ENCODE results near the gene SLC39A5.
A peak's percentile ranks its signal among the peaks of the same experiment; 100 is the strongest.
"Not testable (repeated sequence)": the region's sequence is repeated elsewhere in the genome, so short reads cannot be mapped to it uniquely, and the experiment has no call there.

Gene SLC39A5

DNA sequence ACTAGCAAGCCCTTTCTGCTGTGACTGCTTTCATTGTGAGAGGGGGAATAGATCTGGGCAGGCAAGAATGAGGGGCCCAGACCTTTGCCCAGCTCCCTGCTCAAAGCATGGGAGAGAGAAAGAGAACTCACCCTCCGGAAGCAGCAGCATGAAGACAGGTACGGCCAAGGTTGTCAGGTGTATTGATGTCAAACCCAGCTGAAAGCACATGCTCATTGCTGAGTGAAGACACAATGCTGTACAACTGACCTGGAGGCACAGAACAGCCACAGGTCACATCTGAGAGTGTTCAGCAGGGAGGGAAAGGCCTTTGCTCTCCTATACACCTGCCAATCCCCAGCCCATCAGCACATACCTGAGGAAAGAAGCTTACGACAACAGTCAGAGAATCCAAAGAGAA, 22.8 kb downstream of the SLC39A5 start:
- no peak for DNase-seq

DNA sequence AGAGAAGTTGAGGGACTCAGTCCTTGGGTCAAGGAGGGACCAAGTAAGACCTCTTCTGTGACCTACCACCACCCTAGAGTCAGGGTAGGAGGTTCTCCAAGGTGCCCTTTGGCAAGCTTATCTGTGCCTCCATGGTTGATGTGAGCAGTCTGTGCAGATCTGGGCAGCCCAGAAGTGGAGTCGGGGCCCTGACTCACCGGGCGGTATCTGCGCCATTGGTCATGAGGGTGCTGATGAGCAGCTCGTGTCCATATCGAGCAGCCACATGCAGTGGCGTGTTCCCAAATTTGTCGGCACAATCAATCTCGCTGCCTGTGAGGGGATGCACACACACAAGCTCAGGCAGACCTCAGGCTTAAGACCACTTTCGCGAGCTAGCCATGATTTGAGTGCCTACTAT, 23.2 kb downstream of the SLC39A5 start:
- DNase-seq = no peak

DNA sequence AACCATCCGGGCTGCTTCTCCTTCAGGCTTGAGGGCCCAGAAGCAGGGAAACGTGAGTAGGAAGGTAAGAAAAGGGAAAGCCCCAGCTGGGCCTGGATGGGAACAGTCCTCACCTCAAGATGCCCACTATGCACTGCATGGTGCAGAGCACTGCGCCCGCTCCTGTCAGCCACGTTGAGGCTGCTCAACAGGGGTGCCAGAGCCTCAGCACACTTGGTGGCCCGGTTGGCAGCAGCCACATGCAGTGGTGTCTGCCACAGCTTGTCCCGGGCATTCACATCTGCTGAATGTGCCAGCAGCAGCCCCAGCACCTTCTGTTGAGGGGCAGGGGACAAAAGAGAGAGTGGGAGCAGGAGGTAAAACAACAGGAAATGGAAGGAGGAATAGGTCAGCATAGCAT, 25.8 kb downstream of the SLC39A5 start:
- DNase-seq = no peak

DNA sequence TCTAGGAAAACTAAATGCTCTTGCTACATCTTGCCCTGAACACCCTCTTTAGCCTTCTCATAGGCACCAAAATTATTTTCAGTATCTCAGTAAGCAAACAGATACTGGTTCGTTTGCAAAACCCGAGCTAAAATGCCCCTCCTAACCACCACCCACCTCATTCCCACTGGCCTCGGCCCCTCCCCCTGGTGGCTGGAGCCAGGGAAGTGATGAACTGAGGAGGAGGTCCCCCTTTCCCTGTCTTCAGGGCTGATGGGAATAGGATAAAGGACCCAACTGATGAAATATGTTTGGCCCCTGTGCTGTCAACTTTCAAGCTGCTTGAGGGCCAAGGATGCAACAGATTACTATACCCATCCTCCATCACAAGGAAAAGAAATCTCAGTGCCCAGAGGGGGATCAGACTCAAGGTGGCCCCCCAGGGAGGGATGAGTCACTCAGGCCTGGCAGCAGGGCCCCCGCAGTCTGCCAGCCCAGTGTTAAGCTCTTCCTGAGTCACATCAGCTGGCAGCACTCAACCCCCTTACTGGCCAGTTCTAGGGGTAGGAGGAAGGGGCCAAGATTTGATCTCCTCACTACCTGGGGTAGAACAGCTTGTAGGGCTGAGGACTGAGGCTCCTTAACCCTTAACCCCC, 26.6 kb downstream of the SLC39A5 start:
- DNase-seq = no peak

DNA sequence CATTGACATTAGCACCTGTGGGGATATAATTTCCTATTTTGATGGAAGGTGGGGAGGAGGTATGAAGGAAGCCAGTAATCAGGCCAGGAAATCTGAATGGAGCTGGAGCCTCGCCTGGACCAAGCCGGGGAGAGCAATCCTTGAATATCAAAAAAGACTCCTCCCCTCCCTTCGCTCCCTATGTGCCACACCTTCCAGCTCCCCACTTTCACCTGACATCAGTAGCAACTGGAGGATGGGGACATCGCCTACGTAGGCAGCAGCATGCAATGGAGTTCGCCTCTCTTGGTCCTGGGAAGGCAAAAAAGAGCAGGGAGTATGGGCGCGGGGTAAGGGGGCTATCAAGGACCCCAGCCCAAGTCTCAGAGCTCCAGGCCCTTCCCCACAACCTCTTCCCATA, 27.2 kb downstream of the SLC39A5 start:
- no peak for DNase-seq

DNA sequence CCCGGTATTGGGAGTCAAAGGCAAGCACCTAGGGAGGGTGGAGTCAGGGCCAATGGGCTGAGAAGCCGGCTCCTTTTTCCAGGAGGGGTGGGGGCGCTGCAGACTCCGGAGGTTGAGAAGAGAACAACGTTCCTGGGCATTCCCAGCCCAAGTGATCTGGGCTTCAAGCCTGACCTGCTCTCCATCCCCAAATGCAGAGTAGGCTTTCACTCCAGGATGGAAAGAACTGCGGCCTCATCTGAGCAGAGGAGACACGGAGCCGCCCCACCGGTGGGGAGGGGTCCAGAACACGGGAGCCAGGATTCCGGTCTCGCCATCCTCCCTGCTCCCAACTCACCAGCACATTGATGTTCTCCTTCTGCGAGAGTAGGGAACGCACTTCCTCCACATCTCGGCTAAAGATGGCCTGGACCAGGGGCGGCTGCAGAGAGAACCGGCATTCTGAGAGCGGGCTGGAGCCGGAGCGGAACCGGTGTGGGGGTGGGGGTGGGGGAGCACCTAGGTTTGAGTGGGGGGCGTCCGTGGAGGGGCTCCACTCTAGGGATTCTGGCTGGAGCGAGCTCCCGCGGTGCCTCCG, 27.7 kb downstream of the SLC39A5 start:
- no peak for DNase-seq

DNA sequence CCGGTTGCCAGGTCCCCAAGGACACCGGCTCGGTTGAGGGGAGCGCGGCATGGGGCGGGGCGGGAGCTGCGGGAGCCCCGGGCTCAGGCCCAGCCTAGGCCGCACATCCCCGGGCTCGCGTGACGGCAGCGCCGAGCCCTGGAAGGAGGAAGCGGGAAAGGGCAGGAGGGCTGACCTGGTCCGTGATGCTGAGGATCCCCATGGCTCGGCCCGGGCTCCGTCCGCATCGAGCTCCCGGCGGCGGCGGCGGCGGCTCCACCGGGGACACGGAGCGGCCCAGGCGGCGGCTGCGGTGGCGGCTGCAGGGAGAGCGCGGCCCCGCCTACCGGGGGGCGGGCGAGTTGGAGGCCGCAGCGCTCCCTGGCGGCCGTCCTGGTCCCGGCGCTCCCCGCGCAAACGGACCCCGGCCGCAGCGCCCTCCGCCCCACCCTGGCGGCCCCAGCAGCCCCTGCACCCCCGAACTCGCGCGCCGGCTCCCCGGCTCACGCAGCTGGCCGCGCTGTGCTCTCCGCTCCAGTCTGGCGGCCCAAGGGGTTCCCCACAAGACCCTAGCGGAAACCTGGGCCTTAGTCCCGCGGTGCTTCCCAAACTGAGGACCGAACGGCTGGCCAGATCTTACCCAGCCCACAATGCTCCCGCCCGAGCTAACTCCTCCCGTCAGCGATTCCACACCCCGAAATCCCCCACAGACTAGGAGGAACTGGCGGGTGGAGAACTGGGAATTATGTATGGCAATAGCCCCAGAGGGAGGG, 28.4 kb downstream of the SLC39A5 start, which contains the start of gene ANKRD52:
Gene ANKRD52, minus strand, starts transcription at position 317 of the 752 bp plus-strand sequence. Its CDS starts 115 bp downstream, at position 202.
- DNase-seq = peak; percentile 39 to 79 (median 44)

DNA sequence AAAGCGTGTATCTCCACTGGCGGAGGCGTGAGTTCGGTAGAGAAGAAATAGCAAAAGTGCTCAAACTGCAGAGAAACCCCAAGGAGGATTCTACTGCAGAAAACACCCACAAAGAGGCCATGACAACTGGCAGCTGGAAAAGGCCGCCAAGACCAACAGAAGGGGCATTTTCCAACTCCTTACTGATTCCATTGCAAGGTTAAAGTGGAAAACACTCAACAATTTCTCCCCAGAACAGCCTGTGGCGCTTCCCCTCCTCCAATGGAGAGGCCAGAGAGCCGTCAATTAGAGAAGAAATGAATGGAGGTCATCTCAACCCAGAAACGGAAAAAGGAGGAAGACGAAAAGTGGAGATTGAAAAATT, 29.0 kb downstream of the SLC39A5 start:
- DNase-seq = no peak

DNA sequence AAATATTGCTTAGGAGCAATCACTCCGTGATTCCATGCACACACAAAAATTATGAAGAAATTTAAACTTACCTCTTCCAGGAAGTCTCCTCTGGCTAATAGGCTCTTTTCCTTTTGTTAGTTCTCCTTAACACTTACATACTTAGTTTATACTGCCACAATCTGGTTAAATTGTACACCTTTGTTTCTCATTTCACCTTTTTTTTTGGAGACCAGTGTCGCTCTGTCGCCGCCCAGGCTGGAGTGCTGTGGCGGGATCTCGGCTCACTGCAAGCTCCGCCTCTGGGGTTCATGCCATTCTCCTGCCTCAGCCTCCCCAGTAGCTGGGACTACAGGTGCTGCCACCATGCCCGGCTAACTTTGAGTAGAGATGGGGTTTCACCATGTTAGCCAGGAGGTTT, 30.5 kb downstream of the SLC39A5 start:
- DNase-seq = no peak

DNA sequence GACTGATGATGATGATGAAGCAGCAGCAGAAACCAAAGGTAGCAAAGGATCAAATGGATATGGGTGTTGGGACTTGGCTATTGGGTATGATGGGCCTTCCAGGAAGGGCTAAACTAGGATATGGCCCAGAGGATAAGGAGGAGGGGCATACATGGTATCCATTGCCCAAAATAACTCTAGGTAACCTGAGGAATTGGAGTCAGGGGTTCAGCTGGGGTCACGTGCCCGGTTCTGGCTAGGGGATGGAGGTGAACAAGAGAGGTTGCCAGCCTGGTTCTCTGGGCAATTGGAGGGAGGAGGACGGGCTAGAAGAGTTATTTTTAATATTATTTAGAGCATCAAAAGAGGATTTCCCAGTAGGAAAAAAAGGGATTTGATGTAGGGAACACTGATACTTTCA, 31.1 kb downstream of the SLC39A5 start:
- DNase-seq = no peak

DNA sequence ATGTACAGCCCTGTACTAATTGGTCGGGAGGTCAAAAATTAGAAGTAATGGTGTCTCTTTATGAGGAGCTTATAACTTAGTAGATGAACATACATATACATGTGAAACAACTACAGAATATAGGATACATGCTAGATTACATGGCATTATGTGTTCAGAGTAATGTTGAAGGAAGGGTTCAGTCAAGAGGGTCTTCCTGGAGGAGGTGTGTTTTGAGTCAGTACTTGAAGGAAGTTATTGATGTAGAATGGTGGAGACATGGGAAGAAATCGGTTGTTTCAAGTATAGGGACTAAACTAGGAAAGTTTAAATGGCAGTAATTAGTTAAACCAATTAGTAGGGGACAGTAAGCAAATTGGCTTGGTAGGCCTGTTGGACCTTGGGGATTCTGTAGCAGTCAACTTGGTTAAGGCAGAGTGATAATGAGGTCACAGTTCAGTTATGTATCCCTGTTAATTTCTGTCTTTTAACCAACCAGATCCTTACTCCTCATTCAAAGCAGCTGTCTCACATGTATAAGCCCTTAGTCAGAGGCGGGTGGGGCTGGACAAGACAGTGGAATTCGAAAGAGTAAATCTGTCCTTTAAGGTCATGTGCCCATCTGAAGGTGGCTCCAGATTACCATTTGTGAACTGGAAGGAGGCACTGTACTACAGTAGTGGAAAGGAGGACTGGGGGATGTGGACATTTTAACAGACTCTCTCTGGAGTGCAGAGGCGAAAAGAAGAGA, 31.8 kb downstream of the SLC39A5 start:
- no peak for DNase-seq

DNA sequence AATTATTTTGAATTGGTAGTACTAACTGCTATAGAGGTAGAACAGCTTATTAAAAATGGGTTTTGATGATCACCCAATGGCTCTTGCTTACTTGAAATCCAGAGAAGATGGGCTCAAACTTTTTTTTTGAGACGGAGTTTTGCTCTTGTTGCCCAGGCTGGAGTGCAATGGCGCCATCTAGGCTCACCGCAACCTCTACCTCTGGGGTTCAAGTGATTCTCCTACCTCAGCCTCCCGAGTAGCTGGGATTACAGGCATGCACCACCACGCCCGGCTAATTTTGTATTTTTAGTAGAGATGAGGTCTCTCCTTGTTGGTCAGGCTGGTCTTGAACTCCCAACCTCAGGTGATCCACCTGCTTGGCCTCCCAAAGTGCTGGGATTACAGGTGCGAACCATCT, 33.1 kb downstream of the SLC39A5 start:
- not testable (repeated sequence) for DNase-seq

DNA sequence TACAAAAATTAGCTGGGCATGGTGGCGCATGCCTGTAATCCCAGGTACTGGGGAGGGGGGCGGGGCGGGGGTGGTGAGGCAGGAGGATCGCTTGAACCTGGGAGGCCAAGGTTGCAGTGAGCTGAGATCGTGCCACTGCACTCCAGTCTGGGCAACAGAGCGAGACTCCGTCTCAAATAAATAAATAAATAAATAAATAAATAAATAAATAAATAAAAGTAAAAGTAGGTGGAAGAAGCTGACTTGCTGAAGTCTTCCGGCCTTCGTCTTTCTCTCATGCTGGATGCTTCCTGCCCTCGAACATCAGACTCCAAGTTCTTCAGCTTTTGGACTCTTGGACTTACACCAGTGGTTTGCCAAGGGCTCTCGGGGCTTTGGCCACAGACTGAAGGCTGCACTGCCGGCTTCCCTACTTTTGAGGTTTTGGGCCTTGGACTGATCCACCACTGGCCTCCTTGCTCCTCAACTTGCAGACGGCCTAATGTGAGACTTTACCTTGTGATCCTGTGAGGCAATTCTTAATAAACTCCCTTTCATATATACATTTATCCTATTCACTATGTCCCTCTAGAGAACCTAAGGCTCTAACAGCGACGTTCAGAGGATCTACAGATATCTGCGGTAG, 36.3 kb downstream of the SLC39A5 start:
- DNase-seq = not testable (repeated sequence)

DNA sequence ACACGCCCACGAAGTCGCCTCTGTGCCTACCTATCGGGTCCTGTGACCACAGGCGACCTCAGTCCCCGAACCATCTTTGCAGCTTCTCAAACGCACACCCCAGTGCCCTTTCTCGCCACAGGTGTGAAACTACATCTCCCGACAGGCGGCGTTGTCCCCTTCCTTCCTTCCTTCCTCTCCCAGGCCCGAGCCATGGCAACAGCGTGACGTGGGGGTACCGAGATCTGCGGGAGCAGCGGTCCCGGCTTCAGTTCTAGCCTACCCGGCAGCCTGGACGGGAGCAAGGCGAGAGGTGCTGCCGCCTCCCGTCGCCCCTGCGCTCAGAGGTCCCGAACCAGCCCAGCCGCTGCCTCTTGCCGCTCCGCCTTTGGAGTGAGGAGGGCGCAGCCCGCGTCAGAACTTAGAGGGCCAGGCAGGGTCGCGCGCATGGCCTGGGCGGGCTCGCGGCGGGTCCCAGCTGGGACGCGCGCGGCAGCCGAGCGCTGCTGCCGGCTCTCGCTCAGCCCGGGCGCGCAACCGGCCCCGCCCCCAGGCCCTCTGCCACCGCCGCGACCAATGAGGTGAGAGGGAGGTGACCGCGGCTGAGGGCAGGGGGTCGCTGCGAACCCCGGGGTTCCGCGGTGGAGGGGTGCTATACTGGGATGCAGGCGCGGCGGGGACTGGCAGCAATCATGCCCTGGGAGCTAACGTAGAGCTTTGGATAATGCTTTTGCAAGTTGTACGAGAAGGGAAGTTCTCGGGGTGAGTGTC, 37.0 kb downstream of the SLC39A5 start, which contains the start of gene COQ10A:
Gene COQ10A, plus strand, starts transcription at position 250 of the 750 bp plus-strand sequence. Its CDS starts 177 bp downstream, at position 427.
- peak; percentile 65 to 83 (median 72) for DNase-seq

DNA sequence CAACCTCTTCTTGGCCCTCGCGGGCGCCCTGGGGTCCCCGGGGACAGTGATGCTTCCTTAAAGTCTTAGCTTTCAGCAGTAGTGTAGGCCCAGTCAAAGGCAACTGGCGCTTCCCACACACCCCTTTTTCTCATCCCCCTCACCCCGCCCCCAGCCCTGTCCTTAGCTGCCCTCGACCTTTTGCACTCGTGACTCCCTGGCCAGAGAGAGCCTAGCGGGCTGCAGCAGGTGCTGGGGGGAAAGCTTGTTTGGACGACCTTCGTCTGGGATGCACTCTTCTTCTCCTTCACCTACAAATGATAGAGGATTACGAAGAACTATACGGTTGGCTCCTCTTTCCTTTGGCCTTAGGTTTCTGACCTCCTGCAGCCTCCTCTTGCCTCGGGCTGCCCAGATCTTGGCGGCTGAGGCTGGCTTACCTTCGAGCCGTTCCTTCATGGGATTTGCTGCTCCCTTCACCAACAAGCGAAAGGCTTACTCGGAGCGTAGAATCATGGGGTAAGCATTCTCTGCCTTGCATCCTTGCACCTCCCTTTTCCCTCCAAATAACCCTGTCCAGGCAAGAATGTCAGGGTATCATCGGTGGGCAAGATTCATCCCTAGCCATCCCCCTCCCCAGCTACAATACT, 37.7 kb downstream of the SLC39A5 start:
- no peak for DNase-seq

DNA sequence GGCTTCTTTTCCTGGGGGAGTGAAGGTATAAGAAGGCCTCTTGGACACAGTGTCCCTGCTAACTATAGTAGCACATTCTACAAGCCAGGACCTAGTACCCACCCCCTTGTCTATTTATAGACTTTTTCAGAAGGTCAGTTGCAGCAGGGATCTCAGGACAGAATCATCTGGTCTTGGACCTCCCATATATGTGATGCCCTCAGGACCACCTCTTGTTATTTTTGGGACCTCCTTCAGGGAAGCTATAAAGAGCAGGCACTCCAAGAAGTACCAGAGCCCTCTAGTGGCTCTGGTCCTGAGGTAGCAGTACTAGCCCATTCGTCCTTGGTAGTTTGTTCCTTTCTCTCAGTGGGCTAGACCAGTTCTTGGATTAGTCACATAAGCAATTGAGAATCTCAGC, 41.2 kb downstream of the SLC39A5 start:
- DNase-seq = no peak

DNA sequence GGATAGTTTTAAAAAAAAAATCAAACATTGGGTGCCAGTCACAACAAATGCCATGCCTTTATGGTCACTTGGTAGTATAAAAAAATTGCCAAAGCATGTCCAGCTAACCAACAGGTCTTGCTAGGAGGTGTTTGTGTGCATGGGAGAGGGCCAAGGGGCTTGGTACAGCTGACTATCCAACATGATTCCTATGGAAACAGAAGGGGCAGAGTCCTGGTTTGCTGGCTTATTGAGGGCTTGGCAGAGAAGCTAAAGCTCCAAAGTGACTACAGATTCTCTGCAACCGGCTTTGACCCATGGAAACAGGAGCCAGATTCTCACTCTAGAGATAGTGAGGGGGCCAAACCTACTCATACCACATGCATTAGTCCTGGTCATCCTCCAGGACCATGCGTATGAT, 42.6 kb downstream of the SLC39A5 start:
- DNase-seq = not testable (repeated sequence)

DNA sequence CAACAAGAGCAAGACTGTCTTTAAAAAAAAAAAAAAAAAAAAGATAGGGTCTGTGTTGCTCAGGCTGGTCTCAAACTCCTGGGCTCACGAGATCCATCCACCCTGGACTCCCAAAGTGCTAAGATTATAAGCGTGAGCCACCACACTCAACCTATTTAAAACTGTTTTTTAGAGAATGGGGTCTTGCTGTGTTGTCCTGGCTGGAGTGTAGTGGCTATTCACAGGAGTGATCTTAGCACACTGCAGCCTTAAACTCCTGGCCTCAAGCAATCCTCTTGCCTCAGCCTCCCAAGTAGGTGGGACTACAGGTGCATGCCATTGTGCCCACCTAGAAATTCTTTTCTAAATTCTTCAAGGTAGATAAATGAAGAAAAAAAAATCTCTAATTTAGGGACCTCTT, 44.4 kb downstream of the SLC39A5 start:
- no peak for DNase-seq

DNA sequence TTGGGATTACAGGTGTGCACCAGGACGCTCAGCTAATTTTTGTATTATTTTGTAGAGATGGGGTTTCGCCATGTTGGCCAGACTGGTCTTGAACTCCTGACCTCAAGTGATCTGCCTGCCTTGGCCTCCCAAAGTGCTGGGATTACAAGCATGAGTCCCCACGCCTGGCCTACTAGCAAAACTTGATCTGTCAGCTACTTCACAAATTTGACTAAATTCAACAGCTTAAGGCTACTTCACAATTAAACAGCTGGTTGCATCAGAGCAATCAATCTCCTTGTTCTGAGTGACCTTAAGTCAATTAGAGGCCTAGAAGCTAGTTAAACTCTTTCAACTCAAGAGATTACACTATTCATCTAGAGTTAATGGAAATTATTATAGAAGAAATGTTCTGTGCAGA, 49.1 kb downstream of the SLC39A5 start:
- no peak for DNase-seq

DNA sequence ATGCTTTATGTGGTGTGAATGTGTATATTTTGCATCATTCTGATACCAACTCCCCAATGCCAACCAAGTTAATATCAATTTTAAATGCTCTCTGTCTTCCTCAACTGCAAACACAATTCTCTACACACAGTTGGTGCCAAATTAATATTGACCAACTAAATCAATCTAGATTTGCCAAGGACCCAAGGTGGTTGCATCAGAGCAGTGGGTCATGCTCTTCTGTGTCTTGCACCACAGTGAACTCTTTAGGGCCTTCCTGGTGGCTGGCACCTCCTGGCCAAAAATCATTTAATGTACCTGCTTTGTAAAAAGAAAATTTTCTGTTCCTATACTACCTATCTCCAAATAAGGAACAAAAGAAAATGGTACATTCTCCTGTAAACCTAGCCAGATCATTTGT, 51.0 kb downstream of the SLC39A5 start:
- DNase-seq = no peak

DNA sequence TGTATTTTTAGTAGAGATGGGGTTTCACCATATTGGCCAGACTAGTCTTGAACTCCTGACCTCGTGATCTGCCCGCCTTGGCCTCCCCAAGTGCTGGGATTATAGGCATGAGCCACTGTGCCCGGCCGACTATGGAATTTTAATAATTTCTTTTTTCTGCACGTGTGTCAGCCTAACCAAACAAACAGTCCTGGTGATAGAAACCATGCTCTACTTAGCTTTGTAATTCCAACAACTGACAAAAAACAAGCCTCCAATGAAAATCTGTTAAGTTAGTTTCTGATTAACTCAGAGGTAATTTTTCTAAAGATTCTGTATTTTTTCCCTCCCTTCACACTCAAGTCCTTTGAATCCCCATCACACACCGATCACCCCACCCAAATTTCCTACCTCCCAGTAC, 52.2 kb downstream of the SLC39A5 start:
- DNase-seq = no peak

DNA sequence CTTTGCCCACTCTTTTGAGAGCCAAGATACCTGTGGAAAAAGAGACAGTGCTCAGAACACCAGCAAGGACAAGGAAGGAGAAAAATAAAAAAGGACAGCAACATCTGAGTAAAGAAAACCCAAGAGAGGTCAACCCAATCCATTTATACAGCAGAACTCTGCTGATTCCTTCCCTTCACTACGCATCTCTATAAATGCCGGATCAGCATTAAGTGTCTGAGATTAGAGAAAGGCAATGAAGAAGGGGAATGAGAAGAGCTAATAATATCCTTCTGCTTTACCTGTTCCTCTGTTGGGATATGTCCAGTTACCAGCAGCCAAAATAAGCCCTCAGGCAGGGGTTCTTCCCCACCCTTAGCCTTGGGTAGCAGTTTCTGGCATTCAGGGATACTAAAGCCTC, 52.7 kb downstream of the SLC39A5 start:
- no peak for DNase-seq

Measured in activated naive CD4-positive, alpha-beta T cell (primary cell).